ENCODE data around the gene PROCA1. TPM values are rescaled to one million over a fixed set of nuclear protein-coding genes. Genes with fewer than 3 reads are reported as not detected.

The PROCA1 gene
- total and polyA plus RNA-seq, 8 donors, result 1.9 to 8.3 (median 6.5) TPM

- intact Hi-C loops (cut with DNase I), result no loop called here
- Histone ChIP-seq H3K36me3 (peaks cover 0 to 98% of the 10 kb centered on the region in 2 donors), H3K4me1 (no peaks in the 10 kb centered on the region), H3K4me3 (no peak overlapping the region), H3K9me3 (no peaks in the 10 kb centered on the region), H3K27me3 (no peaks in the 10 kb centered on the region), H3K27ac (no peak overlapping the region)
- DNase-seq, result no peak
- TF ChIP-seq CTCF (IDR thresholded peaks at IDR 0.05), result no peak
- ATAC-seq, result no peak
Measured at GRCh38 chr17:28700278-28700677, 11.4 kb downstream of the PROCA1 start.

- intact Hi-C loops (cut with DNase I), result no loop called here
- Histone ChIP-seq H3K36me3 (peaks cover 0 to 100% of the 10 kb centered on the region in 2 donors), H3K9me3 (no peaks in the 10 kb centered on the region), H3K4me1 (no peaks in the 10 kb centered on the region), H3K27ac (no peak overlapping the region), H3K27me3 (no peaks in the 10 kb centered on the region), H3K4me3 (no peak overlapping the region)
- TF ChIP-seq CTCF (IDR thresholded peaks at IDR 0.05), result no peak
- no peak for ATAC-seq
- no peak for DNase-seq
Measured at GRCh38 chr17:28698253-28698941, 13.3 kb downstream of the PROCA1 start.

- H3K36me3 ChIP-seq, result peaks cover 0 to 100% of the 10 kb centered on the region in 2 donors
- no peaks in the 10 kb centered on the region for H3K4me1 ChIP-seq
- intact Hi-C loops (cut with DNase I), result no loop called here
- no peaks in the 10 kb centered on the region for H3K27me3 ChIP-seq
- no peak for TF ChIP-seq CTCF (IDR thresholded peaks at IDR 0.05)
- H3K27ac ChIP-seq, result no peak overlapping the region
- no peak for ATAC-seq
- no peaks in the 10 kb centered on the region for H3K9me3 ChIP-seq
- DNase-seq, result no peak
- H3K4me3 ChIP-seq, result no peak overlapping the region
Measured at GRCh38 chr17:28693869-28694268, 17.8 kb downstream of the PROCA1 start.

- ATAC-seq (no peak), DNase-seq (no peak)
- H3K36me3 ChIP-seq, result peaks cover 0 to 100% of the 10 kb centered on the region in 2 donors
- intact Hi-C loops (cut with DNase I), result no loop called here
- no peak for TF ChIP-seq CTCF (IDR thresholded peaks at IDR 0.05)
- no peak overlapping the region for H3K27ac ChIP-seq
- no peaks in the 10 kb centered on the region for H3K27me3 ChIP-seq
- H3K4me3 ChIP-seq, result no peak overlapping the region
- no peaks in the 10 kb centered on the region for H3K4me1 ChIP-seq
- H3K9me3 ChIP-seq, result no peaks in the 10 kb centered on the region
Measured at GRCh38 chr17:28689011-28689410, 22.7 kb downstream of the PROCA1 start.

- Histone ChIP-seq H3K4me3 (no peak overlapping the region), H3K36me3 (peaks cover 0 to 100% of the 10 kb centered on the region in 2 donors), H3K27ac (no peak overlapping the region), H3K27me3 (no peaks in the 10 kb centered on the region), H3K9me3 (no peaks in the 10 kb centered on the region), H3K4me1 (no peaks in the 10 kb centered on the region)
- no peak for TF ChIP-seq CTCF (IDR thresholded peaks at IDR 0.05)
- intact Hi-C loops (cut with DNase I), result no loop called here
- DNase-seq, result no peak
- no peak for ATAC-seq
Measured at GRCh38 chr17:28688481-28688880, 23.2 kb downstream of the PROCA1 start.
